ENCODE results near the gene ZNF141. TPM values are rescaled to one million over a fixed set of nuclear protein-coding genes. Genes with fewer than 3 reads are reported as not detected.

ZNF141 gene
- total and polyA plus RNA-seq, 2 experiments from 2014 or later: 18.5 to 58.1 TPM

DNA sequence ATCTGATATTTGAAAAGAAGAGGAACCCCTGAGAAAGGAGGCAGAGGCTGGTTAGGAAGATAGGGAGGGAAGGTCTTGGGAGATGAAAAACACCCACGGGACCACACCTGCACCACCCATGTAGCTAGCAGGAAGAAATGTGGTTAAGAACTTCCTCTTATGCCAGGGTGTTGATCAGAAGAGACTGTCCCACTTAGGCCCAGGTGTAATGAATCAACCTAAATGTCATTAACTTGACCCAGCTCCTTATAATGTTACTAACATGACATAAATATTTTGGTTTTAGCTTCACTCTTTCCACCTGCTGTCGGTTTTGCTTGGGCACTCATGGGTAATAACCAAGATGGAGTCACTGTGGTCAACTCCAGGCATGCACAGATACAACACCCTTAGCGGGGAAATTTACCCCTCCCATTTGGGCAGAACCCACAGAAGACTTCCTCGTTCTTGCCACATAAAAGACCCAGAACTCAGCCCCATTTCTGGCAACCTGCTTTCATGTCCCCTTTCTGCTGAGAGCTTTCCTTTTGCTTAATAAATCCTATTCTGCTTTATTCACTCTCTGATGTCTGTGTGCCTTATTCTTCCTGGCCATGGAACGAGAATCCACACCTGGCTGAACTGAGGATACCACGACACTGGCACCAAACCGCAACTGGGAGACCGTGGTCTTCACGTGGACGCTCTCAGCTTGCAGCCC lies 46.8 kb downstream of the ZNF141 start:
- no peak overlapping the region for H2AFZ ChIP-seq
- H3K27me3 ChIP-seq (ENCODE audit: insufficient read depth): no peaks in the 10 kb centered on the region
- H3K9me2 ChIP-seq (ENCODE audit: insufficient read depth): peaks cover 5% of the 10 kb centered on the region; the same call in 1 of the 2 replicates
- Mint-ChIP-seq H3K36me3 (ENCODE audit: low read depth) (peaks cover 39% of the 10 kb centered on the region), H3K9me3 (peaks cover 88% of the 10 kb centered on the region), H3K27me3 (ENCODE audit: insufficient read depth, low read depth, poor library complexity) (peaks cover 6% of the 10 kb centered on the region), H3K27ac (no peak overlapping the region), H3K4me1 (no peaks in the 10 kb centered on the region), H3K4me3 (no peak overlapping the region)
- H3K79me2 ChIP-seq (replicated peaks; ENCODE audit: insufficient read depth): peaks cover 32% of the 10 kb centered on the region
- H3K27ac ChIP-seq (ENCODE audit: low read depth): no peak overlapping the region
- H4K20me1 ChIP-seq (replicated peaks; ENCODE audit: insufficient read depth): peaks cover 6% of the 10 kb centered on the region
- H3K4me1 ChIP-seq (ENCODE audit: insufficient read depth): 0 out of 2 replicates have a peak, but pooled peaks cover 7% of the 10 kb centered on the region
- no peak; the same call in 1 of the 2 replicates for TF ChIP-seq POLR2AphosphoS5 (IDR thresholded peaks at IDR 0.05; ENCODE audit: low read depth)
- TF ChIP-seq, protein P1, sequence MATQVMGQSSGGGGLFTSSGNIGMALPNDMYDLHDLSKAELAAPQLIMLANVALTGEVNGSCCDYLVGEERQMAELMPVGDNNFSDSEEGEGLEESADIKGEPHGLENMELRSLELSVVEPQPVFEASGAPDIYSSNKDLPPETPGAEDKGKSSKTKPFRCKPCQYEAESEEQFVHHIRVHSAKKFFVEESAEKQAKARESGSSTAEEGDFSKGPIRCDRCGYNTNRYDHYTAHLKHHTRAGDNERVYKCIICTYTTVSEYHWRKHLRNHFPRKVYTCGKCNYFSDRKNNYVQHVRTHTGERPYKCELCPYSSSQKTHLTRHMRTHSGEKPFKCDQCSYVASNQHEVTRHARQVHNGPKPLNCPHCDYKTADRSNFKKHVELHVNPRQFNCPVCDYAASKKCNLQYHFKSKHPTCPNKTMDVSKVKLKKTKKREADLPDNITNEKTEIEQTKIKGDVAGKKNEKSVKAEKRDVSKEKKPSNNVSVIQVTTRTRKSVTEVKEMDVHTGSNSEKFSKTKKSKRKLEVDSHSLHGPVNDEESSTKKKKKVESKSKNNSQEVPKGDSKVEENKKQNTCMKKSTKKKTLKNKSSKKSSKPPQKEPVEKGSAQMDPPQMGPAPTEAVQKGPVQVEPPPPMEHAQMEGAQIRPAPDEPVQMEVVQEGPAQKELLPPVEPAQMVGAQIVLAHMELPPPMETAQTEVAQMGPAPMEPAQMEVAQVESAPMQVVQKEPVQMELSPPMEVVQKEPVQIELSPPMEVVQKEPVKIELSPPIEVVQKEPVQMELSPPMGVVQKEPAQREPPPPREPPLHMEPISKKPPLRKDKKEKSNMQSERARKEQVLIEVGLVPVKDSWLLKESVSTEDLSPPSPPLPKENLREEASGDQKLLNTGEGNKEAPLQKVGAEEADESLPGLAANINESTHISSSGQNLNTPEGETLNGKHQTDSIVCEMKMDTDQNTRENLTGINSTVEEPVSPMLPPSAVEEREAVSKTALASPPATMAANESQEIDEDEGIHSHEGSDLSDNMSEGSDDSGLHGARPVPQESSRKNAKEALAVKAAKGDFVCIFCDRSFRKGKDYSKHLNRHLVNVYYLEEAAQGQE (IDR thresholded peaks at IDR 0.05; ENCODE audit: unreplicated experiment): no peak
- TF ChIP-seq JUNB (IDR thresholded peaks at IDR 0.05; ENCODE audit: unreplicated experiment): no peak
- no peak for TF ChIP-seq ZNF114 (CRISPR knock-in tag; IDR thresholded peaks at IDR 0.05)
- ATAC-seq: no peak
- no peak for DNase-seq (ENCODE audit: low spot score)
- H3K4me2 ChIP-seq: no peak overlapping the region
- 0 out of 2 replicates have a peak, but pooled peaks cover 2% of the 10 kb centered on the region for H3F3A ChIP-seq (replicated peaks; ENCODE audit: low read depth)
- H3K4me3 ChIP-seq: no peak overlapping the region
- H3K36me3 ChIP-seq (ENCODE audit: insufficient read depth): 0 out of 2 replicates have a peak, but pooled peaks cover 3% of the 10 kb centered on the region

DNA sequence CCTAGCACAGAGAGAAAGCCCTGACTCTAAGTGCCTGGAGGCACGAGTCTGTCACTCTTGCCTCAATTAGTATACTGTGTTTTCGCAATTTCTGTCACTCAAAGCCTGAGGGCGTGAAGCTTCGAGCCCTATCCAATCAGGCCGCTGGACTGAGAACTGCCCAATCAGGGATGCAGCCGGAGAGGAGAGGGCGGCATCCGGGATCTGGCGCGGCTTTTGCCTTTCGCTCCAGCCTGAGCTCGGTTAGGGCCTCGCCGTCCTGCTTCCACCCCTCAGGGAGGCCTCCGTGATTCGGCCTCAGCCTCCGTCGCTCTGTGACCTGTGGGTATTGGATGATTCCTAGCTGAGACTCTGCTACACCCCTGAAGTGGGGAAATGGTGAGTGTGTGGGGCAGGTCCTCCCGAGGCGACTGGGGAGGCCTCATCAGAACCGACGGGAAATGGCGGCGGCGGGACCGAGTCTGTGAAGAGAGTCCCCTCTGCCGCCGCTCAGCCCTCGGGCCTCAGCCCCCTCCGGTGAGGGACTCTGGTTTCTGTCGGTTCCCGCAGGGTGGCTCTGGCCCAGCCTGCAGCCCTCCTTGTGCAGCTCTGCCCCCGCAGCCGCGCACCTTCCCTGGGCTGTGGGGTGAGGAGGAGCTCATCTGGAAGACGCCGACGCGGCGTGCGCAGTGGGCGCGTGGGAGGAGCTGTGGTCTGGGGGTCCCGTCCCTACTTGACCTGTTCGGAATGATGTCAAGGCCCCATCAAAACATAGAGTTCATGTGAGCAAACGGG lies 48.5 kb downstream of the ZNF141 start:
- H3K79me2 ChIP-seq (replicated peaks; ENCODE audit: insufficient read depth): peaks cover 48% of the 10 kb centered on the region
- H3F3A ChIP-seq (replicated peaks; ENCODE audit: low read depth): 0 out of 2 replicates have a peak, but pooled peaks cover 2% of the 10 kb centered on the region
- H2AFZ ChIP-seq: no peak overlapping the region; the same call in 1 of the 2 replicates
- Mint-ChIP-seq H3K27ac (no peak overlapping the region), H3K27me3 (ENCODE audit: insufficient read depth, low read depth, poor library complexity) (peaks cover 8% of the 10 kb centered on the region), H3K4me3 (peak overlapping the region; percentile 55; the same call in 2 of the 3 replicates), H3K9me3 (peaks cover 95% of the 10 kb centered on the region), H3K4me1 (no peaks in the 10 kb centered on the region), H3K36me3 (ENCODE audit: low read depth) (peaks cover 44% of the 10 kb centered on the region)
- no peaks in the 10 kb centered on the region for H3K9me2 ChIP-seq (ENCODE audit: insufficient read depth)
- peak overlapping the region; percentile 90 for H3K4me3 ChIP-seq
- H4K20me1 ChIP-seq (replicated peaks; ENCODE audit: insufficient read depth): peaks cover 6% of the 10 kb centered on the region
- peak overlapping the region; percentile 92 for H3K4me2 ChIP-seq
- DNase-seq (ENCODE audit: low spot score) (peak; percentile 97), ATAC-seq (peak; percentile 92)
- no peaks in the 10 kb centered on the region for H3K27me3 ChIP-seq (ENCODE audit: insufficient read depth)
- H3K27ac ChIP-seq (ENCODE audit: low read depth): 0 out of 2 replicates have a peak overlapping the region, but pooled peaks have one; percentile 67
- 0 out of 2 replicates have a peak, but pooled peaks cover 7% of the 10 kb centered on the region for H3K4me1 ChIP-seq (ENCODE audit: insufficient read depth)
- TF ChIP-seq, protein P2, sequence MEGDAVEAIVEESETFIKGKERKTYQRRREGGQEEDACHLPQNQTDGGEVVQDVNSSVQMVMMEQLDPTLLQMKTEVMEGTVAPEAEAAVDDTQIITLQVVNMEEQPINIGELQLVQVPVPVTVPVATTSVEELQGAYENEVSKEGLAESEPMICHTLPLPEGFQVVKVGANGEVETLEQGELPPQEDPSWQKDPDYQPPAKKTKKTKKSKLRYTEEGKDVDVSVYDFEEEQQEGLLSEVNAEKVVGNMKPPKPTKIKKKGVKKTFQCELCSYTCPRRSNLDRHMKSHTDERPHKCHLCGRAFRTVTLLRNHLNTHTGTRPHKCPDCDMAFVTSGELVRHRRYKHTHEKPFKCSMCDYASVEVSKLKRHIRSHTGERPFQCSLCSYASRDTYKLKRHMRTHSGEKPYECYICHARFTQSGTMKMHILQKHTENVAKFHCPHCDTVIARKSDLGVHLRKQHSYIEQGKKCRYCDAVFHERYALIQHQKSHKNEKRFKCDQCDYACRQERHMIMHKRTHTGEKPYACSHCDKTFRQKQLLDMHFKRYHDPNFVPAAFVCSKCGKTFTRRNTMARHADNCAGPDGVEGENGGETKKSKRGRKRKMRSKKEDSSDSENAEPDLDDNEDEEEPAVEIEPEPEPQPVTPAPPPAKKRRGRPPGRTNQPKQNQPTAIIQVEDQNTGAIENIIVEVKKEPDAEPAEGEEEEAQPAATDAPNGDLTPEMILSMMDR (conservative IDR thresholded peaks at IDR 0.05; ENCODE audit: low read depth in 2 of 2): no peak
- TF ChIP-seq POLR2AphosphoS5 (IDR thresholded peaks at IDR 0.05; ENCODE audit: low read depth): peak; percentile 96
- peaks cover 11% of the 10 kb centered on the region for H3K36me3 ChIP-seq (ENCODE audit: insufficient read depth)

All from GM23338 (cell line).